ENCODE results near the gene CDK18. TPM values are rescaled to one million over a fixed set of nuclear protein-coding genes. Genes with fewer than 3 reads are reported as not detected.

CDK18 gene
- total RNA-seq, 2 donors from 2014 or later = 58.1 to 88.7 TPM

DNA sequence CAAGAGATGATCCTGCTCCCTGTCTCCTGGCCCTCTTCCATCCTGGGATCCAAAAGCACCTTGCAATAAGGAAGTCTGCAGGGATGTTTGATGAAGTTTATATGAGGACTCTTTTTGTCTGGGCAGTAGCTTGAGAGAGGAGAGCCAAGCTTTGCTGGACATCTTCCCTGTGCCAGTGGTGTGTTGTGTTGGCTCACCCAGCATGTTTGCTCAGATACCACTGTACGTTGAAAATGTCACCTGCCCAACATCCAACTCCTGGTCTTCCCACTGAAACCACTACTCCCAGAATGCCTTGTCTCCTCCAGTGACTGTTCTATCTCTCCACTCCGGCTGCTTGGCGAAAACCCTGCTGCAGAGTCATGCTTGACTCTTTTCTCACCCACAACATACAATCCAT lies 12.8 kb downstream of the CDK18 start:
- peaks cover 21% of the 10 kb centered on the region for H3K4me1 Mint-ChIP-seq
- Histone ChIP-seq H3K27me3 (ENCODE audit: control insufficient read depth, insufficient read depth, low read length, poor library complexity, severe bottlenecking) (no peaks in the 10 kb centered on the region), H3K4me1 (ENCODE audit: control insufficient read depth, insufficient read depth, low read length) (no peaks in the 10 kb centered on the region), H3K4me3 (ENCODE audit: low read length) (no peak overlapping the region), H3K9ac (ENCODE audit: extremely low read depth, low read length, poor library complexity, severe bottlenecking) (no peak overlapping the region), H3K27ac (ENCODE audit: low read depth, low read length) (no peak overlapping the region), H3K36me3 (ENCODE audit: control insufficient read depth, insufficient read depth, low read length) (no peaks in the 10 kb centered on the region), H3K9me3 (ENCODE audit: control insufficient read depth, low read length) (no peaks in the 10 kb centered on the region)
- no peaks in the 10 kb centered on the region for H3K27me3 Mint-ChIP-seq (ENCODE audit: insufficient read depth)
- DNase-seq = no peak
- TF ChIP-seq, protein P1, sequence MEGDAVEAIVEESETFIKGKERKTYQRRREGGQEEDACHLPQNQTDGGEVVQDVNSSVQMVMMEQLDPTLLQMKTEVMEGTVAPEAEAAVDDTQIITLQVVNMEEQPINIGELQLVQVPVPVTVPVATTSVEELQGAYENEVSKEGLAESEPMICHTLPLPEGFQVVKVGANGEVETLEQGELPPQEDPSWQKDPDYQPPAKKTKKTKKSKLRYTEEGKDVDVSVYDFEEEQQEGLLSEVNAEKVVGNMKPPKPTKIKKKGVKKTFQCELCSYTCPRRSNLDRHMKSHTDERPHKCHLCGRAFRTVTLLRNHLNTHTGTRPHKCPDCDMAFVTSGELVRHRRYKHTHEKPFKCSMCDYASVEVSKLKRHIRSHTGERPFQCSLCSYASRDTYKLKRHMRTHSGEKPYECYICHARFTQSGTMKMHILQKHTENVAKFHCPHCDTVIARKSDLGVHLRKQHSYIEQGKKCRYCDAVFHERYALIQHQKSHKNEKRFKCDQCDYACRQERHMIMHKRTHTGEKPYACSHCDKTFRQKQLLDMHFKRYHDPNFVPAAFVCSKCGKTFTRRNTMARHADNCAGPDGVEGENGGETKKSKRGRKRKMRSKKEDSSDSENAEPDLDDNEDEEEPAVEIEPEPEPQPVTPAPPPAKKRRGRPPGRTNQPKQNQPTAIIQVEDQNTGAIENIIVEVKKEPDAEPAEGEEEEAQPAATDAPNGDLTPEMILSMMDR (conservative IDR thresholded peaks at IDR 0.05) = no peak
- H3K9me3 Mint-ChIP-seq = no peaks in the 10 kb centered on the region
- no peak overlapping the region for H3K4me3 Mint-ChIP-seq
- peaks cover 6% of the 10 kb centered on the region for H3K36me3 Mint-ChIP-seq (ENCODE audit: low read depth)
- WGBS, 2 experiments (ENCODE audit: insufficient coverage in 1 of 2, insufficient read length in 1 of 2) = 87 to 100% methylated on average over 1 to 3 of the region's 3 CpGs
- no peak overlapping the region for H3K27ac Mint-ChIP-seq

DNA sequence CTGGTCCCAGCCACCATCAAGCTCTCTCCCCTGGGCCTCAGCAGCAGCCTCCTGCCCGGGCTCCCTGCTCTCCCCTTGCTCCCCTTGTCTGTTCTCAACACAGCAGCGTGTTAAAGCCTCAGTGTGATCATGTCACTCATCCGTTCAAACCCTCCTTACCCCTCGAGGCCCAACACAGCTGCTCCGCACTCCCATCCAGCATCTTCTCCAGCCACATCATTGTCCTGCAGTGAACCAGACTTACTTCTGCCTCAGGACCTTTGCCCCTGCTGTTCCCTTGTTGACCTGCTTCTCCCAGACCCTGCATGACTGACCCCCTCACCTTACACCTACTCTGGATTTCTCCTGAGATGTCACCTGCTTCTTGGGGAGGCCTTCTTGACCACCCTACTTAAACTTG lies 13.3 kb downstream of the CDK18 start:
- H3K27ac Mint-ChIP-seq = no peak overlapping the region
- H3K4me3 ChIP-seq (ENCODE audit: low read length) = no peak overlapping the region
- 91 to 98% methylated on average over 5 of the region's 5 CpGs for WGBS, 2 experiments (ENCODE audit: insufficient coverage in 1 of 2, insufficient read length in 1 of 2)
- no peaks in the 10 kb centered on the region for H3K36me3 ChIP-seq (ENCODE audit: control insufficient read depth, insufficient read depth, low read length)
- TF ChIP-seq, protein P1 (conservative IDR thresholded peaks at IDR 0.05) = no peak
- no peak overlapping the region for H3K9ac ChIP-seq (ENCODE audit: extremely low read depth, low read length, poor library complexity, severe bottlenecking)
- no peaks in the 10 kb centered on the region for H3K27me3 ChIP-seq (ENCODE audit: control insufficient read depth, insufficient read depth, low read length, poor library complexity, severe bottlenecking)
- peaks cover 6% of the 10 kb centered on the region for H3K36me3 Mint-ChIP-seq (ENCODE audit: low read depth)
- H3K27me3 Mint-ChIP-seq (ENCODE audit: insufficient read depth) = no peaks in the 10 kb centered on the region
- no peak for DNase-seq
- no peaks in the 10 kb centered on the region for H3K4me1 ChIP-seq (ENCODE audit: control insufficient read depth, insufficient read depth, low read length)
- peaks cover 20% of the 10 kb centered on the region for H3K4me1 Mint-ChIP-seq
- no peak overlapping the region for H3K4me3 Mint-ChIP-seq
- no peaks in the 10 kb centered on the region for H3K9me3 Mint-ChIP-seq
- no peak overlapping the region for H3K27ac ChIP-seq (ENCODE audit: low read depth, low read length)
- H3K9me3 ChIP-seq (ENCODE audit: control insufficient read depth, low read length) = no peaks in the 10 kb centered on the region

- Histone ChIP-seq H3K4me3 (ENCODE audit: low read length) (no peak overlapping the region), H3K36me3 (ENCODE audit: control insufficient read depth, insufficient read depth, low read length) (no peaks in the 10 kb centered on the region), H3K27ac (ENCODE audit: low read depth, low read length) (no peak overlapping the region), H3K27me3 (ENCODE audit: control insufficient read depth, insufficient read depth, low read length, poor library complexity, severe bottlenecking) (no peaks in the 10 kb centered on the region), H3K4me1 (ENCODE audit: control insufficient read depth, insufficient read depth, low read length) (no peaks in the 10 kb centered on the region), H3K9me3 (ENCODE audit: control insufficient read depth, low read length) (no peaks in the 10 kb centered on the region), H3K9ac (ENCODE audit: extremely low read depth, low read length, poor library complexity, severe bottlenecking) (no peak overlapping the region)
- Mint-ChIP-seq H3K36me3 (ENCODE audit: low read depth) (peaks cover 6% of the 10 kb centered on the region), H3K9me3 (no peaks in the 10 kb centered on the region), H3K4me1 (peaks cover 20% of the 10 kb centered on the region), H3K27ac (peak overlapping the region; percentile 48), H3K27me3 (ENCODE audit: insufficient read depth) (no peaks in the 10 kb centered on the region), H3K4me3 (no peak overlapping the region)
- WGBS, 2 experiments (ENCODE audit: insufficient coverage in 1 of 2, insufficient read length in 1 of 2) = 86 to 91% methylated on average over 5 to 8 of the region's 8 CpGs
- TF ChIP-seq, protein P1 (conservative IDR thresholded peaks at IDR 0.05) = no peak
- no peak for DNase-seq
Measured at GRCh38 chr1:205518661-205519540, 14.4 kb downstream of the CDK18 start.
